HepG2 (cell line): ENCODE data around the gene ATP8B4. TPM values are rescaled to one million over a fixed set of nuclear protein-coding genes. Genes with fewer than 3 reads are reported as not detected.

ENCODE experiments used
- CREM ChIP-seq, 2 experiments: sonication (generic) in 1 of 2; formaldehyde crosslinking in 1 of 2; IDR thresholded peaks; 2 replicates each; pipeline versions ENCODE4 v1.4.0 to v1.6.1; 2016 to 2020; ENCODE audit warnings: antibody characterized with exemption in 1 of 2, mild to moderate bottlenecking in 1 of 2, missing genetic modification reagents in 1 of 2
- FOXA1 ChIP-seq, 2 experiments: fragments of 450-650 bp in 1 of 2; sonication (generic) in 1 of 2; formaldehyde crosslinking in 1 of 2; IDR thresholded peaks; 2 replicates each; pipeline versions ENCODE4 v1.4.0 to v1.6.1; 2016 to 2020; ENCODE audit warnings: missing genetic modification reagents in 1 of 2
- FOXA3 ChIP-seq: IDR thresholded peaks from 2 replicates; pipeline ENCODE4 v1.6.1; 2016; ENCODE audit warnings: missing genetic modification reagents, missing compliant biosample characterization
- GATAD2A ChIP-seq: IDR thresholded peaks from 2 replicates; pipeline ENCODE4 v1.6.1; 2016
- HMGXB3 ChIP-seq: sonication (generic); formaldehyde crosslinking; IDR thresholded peaks from 2 replicates; pipeline ENCODE4 v1.4.0; 2020; ENCODE audit warnings: missing genetic modification reagents, borderline replicate concordance
- HNF4A ChIP-seq: sonication (generic); formaldehyde crosslinking; IDR thresholded peaks from 2 replicates; pipeline ENCODE4 v1.4.0; 2020; ENCODE audit warnings: missing genetic modification reagents
- NR2F2 ChIP-seq: IDR thresholded peaks from 2 replicates; pipeline ENCODE4 v1.6.1; 2012; ENCODE audit warnings: low read depth, inconsistent platforms, borderline replicate concordance
- RAD21 ChIP-seq: fragments of 450-650 bp; formaldehyde crosslinking; IDR thresholded peaks from 2 replicates; pipeline ENCODE4 v1.5.0; 2020; ENCODE audit warnings: mild to moderate bottlenecking
- RXRA ChIP-seq: sonication (generic); formaldehyde crosslinking; IDR thresholded peaks from 2 replicates; pipeline ENCODE4 v1.5.1; 2020; ENCODE audit warnings: missing genetic modification reagents
- RXRB ChIP-seq: IDR thresholded peaks from 2 replicates; pipeline ENCODE4 v1.6.1; 2016; ENCODE audit warnings: borderline replicate concordance, missing genetic modification reagents, missing compliant biosample characterization
- SALL1 ChIP-seq: sonication (generic); formaldehyde crosslinking; IDR thresholded peaks from 2 replicates; pipeline ENCODE4 v1.8.0; 2022; ENCODE audit warnings: mild to moderate bottlenecking, missing genetic modification reagents
- SAP130 ChIP-seq: IDR thresholded peaks from 2 replicates; pipeline ENCODE4 v1.6.1; 2016; ENCODE audit warnings: low read depth
- SKI ChIP-seq: fragments of 450-650 bp; IDR thresholded peaks from one replicate; pipeline ENCODE4 v1.6.1; 2018; ENCODE audit warnings: mild to moderate bottlenecking; ENCODE audit not compliant: partially characterized antibody
- SOX13 ChIP-seq, 3 experiments: fragments of 450-650 bp in 1 of 3; sonication (generic) in 1 of 3; formaldehyde crosslinking in 1 of 3; IDR thresholded peaks in 2 of 3; conservative IDR thresholded peaks in 1 of 3; 2 replicates each; pipeline versions ENCODE4 v1.5.0 to v1.6.1; 2016 to 2020; ENCODE audit warnings: antibody characterized with exemption in 1 of 3, mild to moderate bottlenecking in 1 of 3, missing compliant biosample characterization in 1 of 3, missing genetic modification reagents in 1 of 3, moderate library complexity in 1 of 3
- TFAP4 ChIP-seq: sonication (generic); IDR thresholded peaks from 2 replicates; pipeline ENCODE4 v1.6.1; 2016; ENCODE audit warnings: low read depth, borderline replicate concordance
- THRA ChIP-seq: sonication (generic); formaldehyde crosslinking; IDR thresholded peaks from 2 replicates; pipeline ENCODE4 v1.4.0; 2020; ENCODE audit warnings: missing genetic modification reagents, borderline replicate concordance
- UBTF ChIP-seq: sonication (generic); formaldehyde crosslinking; IDR thresholded peaks from 2 replicates; pipeline ENCODE4 v1.4.0; 2020; ENCODE audit warnings: mild to moderate bottlenecking, missing genetic modification reagents
- YEATS2 ChIP-seq: sonication (generic); formaldehyde crosslinking; IDR thresholded peaks from 2 replicates; pipeline ENCODE4 v1.4.0; 2020; ENCODE audit warnings: missing genetic modification reagents, borderline replicate concordance
- ZBTB21 ChIP-seq: sonication (generic); formaldehyde crosslinking; IDR thresholded peaks from 2 replicates; pipeline ENCODE4 v1.4.0; 2020; ENCODE audit warnings: missing genetic modification reagents
- ZNF274 ChIP-seq: sonication (generic); formaldehyde crosslinking; IDR thresholded peaks from 2 replicates; pipeline ENCODE4 v1.5.1; 2020; ENCODE audit warnings: mild to moderate bottlenecking, missing genetic modification reagents
- ZNF296 ChIP-seq: sonication (generic); formaldehyde crosslinking; conservative IDR thresholded peaks from 2 replicates; pipeline ENCODE4 v1.5.0; 2020; ENCODE audit warnings: mild to moderate bottlenecking, missing genetic modification reagents
- ZNF644 ChIP-seq: IDR thresholded peaks from 2 replicates; pipeline ENCODE4 v1.6.1; 2016; ENCODE audit warnings: low read depth
- ZSCAN30 ChIP-seq: sonication (generic); formaldehyde crosslinking; IDR thresholded peaks from 2 replicates; pipeline ENCODE4 v1.5.0; 2020; ENCODE audit warnings: mild to moderate bottlenecking, missing genetic modification reagents
- polyA plus RNA-seq, 8 experiments: library from polyadenylated mRNA; depleted of rRNA in 3 of 8; stranded (reverse) in 7 of 8; unstranded in 1 of 8; fragments of >200 nt; fragmentation: Illumina TruSeq in 4 of 8; extraction: Trizol in 4 of 8; gene quantifications; 2 replicates each; pipeline versions ENCODE4 v1.2.1 to v1.2.3, GENCODE V29; 2011 to 2016; ENCODE audit warnings: low read depth in 4 of 8, missing spikeins in 1 of 8, mixed read lengths in 1 of 8; ENCODE audit not compliant: insufficient read depth in 1 of 8
- total RNA-seq, 5 experiments: library from RNA; depleted of rRNA; stranded (reverse); fragments of >200 nt; fragmentation: Illumina TruSeq; extraction: Trizol; gene quantifications; 2 replicates each; pipeline ENCODE4 v1.2.3, GENCODE V29; 2016; ENCODE audit warnings: low read depth in 1 of 5

Gene ATP8B4
- total and polyA plus RNA-seq, 2 of the 13 experiments (the other 11 are each of a cell fraction or from before 2014, with no cell fraction given), result 0.24 to 0.69 TPM

- TF ChIP-seq ZSCAN30 (CRISPR knock-in tag), result no peak
- peak; percentile 44; the same call in 1 of the 2 replicates for TF ChIP-seq SALL1 (CRISPR knock-in tag)
- 0 out of 2 replicates have a peak, but pooled peaks have one; percentile 38 for TF ChIP-seq GATAD2A (CRISPR knock-in tag)
- no peak for TF ChIP-seq ZNF296 (CRISPR knock-in tag)
- TF ChIP-seq TFAP4, result peak; percentile 87
- TF ChIP-seq ZBTB21 (CRISPR knock-in tag), result peak; percentile 56; the same call in 1 of the 2 replicates
- no peak for TF ChIP-seq CREM (IDR thresholded peaks at IDR 0.05)
- no peak for TF ChIP-seq CREM (CRISPR knock-in tag; IDR thresholded peaks at IDR 0.05)
- no peak for TF ChIP-seq RAD21 (CRISPR knock-in tag)
- TF ChIP-seq RXRB (CRISPR knock-in tag), result peak; percentile 69
- peak; percentile 27 for TF ChIP-seq SKI
- TF ChIP-seq FOXA1 (IDR thresholded peaks at IDR 0.05), result no peak
- TF ChIP-seq FOXA1 (CRISPR knock-in tag; IDR thresholded peaks at IDR 0.05), result peak; percentile 78
- TF ChIP-seq FOXA3, result peak; percentile 37; the same call in 1 of the 2 replicates
- no peak for TF ChIP-seq HMGXB3
- TF ChIP-seq THRA (CRISPR knock-in tag), result peak; percentile 88; the same call in 1 of the 2 replicates
- no peak for TF ChIP-seq ZNF274 (CRISPR knock-in tag)
- no peak for TF ChIP-seq UBTF (CRISPR knock-in tag)
- peak; percentile 86 for TF ChIP-seq HNF4A (CRISPR knock-in tag)
- no peak for TF ChIP-seq NR2F2
- no peak for TF ChIP-seq SOX13 (IDR thresholded peaks at IDR 0.05)
- peak in 1 of 2 experiments; percentile 9; a peak in 1 of 4 replicates for TF ChIP-seq SOX13 (CRISPR knock-in tag; conservative IDR thresholded peaks at IDR 0.05 in 1 of 2, IDR thresholded peaks at IDR 0.05 in 1 of 2)
- TF ChIP-seq SAP130, result peak; percentile 50
- peak; percentile 91 for TF ChIP-seq ZNF644 (CRISPR knock-in tag)
- TF ChIP-seq RXRA (CRISPR knock-in tag), result peak; percentile 77
- no peak for TF ChIP-seq YEATS2 (CRISPR knock-in tag)
Measured at GRCh38 chr15:50164458-50164857, 45.4 kb upstream of the ATP8B4 start (continued).
